ENCODE measurements around the gene NID1.
A peak's percentile ranks its signal among the peaks of the same experiment; 100 is the strongest.

- TF ChIP-seq CTCF (IDR thresholded peaks at IDR 0.05; ENCODE audit: low read depth, low read length), result no peak
- TF ChIP-seq POLR2A (IDR thresholded peaks at IDR 0.05; ENCODE audit: extremely low read depth, insufficient read length), result peak; percentile 59
- peak; percentile 43; the same call in 1 of the 2 replicates for TF ChIP-seq MYC (IDR thresholded peaks at IDR 0.05; ENCODE audit: low read depth, low read length)
- peak; percentile 45 for TF ChIP-seq MAX (IDR thresholded peaks at IDR 0.05; ENCODE audit: low read depth, low read length)
Observed at GRCh38 chr1:235940285-235940684, 124.6 kb downstream of the NID1 start.
